Neural crest cell (in vitro differentiated cells): Measurements from ENCODE around the gene TYW3. TPM values are rescaled to one million over a fixed set of nuclear protein-coding genes. Genes with fewer than 3 reads are reported as not detected.
"Not testable (repeated sequence)": the region's sequence is repeated elsewhere in the genome, so short reads cannot be mapped to it uniquely, and the experiment has no call there.

ENCODE experiments used
- DNase-seq: peaks from one replicate; pipeline ENCODE4 v3.0.0; 2021; ENCODE audit warnings: low read depth, mixed read lengths, low spot score
- H3K27ac Mint-ChIP-seq: one replicate; pipeline ENCODE4 v1.8.0; 2021; ENCODE audit warnings: mild to moderate bottlenecking, mixed read lengths; ENCODE audit not compliant: unreplicated experiment
- H3K27me3 Mint-ChIP-seq: 2 replicates; pipeline ENCODE4 v1.8.0; 2021; ENCODE audit warnings: low read depth, mild to moderate bottlenecking, mixed read lengths
- H3K36me3 Mint-ChIP-seq: 2 replicates; pipeline ENCODE4 v1.8.0; 2021; ENCODE audit warnings: low read depth, mild to moderate bottlenecking, mixed read lengths
- H3K4me1 Mint-ChIP-seq: 2 replicates; pipeline ENCODE4 v1.8.0; 2021; ENCODE audit warnings: mixed read lengths
- H3K4me3 Mint-ChIP-seq: one replicate; pipeline ENCODE4 v1.8.0; 2021; ENCODE audit warnings: mild to moderate bottlenecking, mixed read lengths
- H3K9me3 Mint-ChIP-seq: 2 replicates; pipeline ENCODE4 v1.8.0; 2021; ENCODE audit warnings: mixed read lengths
- total RNA-seq: library from RNA; stranded (reverse); gene quantifications from 2 replicates; pipeline ENCODE4 v1.2.1, GENCODE V29; 2021
- TF ChIP-seq, protein P1 (sequence below): fragments of 200-600 bp; sonication (generic); conservative IDR thresholded peaks from 2 replicates; pipeline ENCODE4 v1.5.0; 2021; ENCODE audit warnings: antibody characterized with exemption, mild to moderate bottlenecking

The TYW3 gene
- total RNA-seq, 1 donor from 2014 or later, result 6.8 TPM

DNA sequence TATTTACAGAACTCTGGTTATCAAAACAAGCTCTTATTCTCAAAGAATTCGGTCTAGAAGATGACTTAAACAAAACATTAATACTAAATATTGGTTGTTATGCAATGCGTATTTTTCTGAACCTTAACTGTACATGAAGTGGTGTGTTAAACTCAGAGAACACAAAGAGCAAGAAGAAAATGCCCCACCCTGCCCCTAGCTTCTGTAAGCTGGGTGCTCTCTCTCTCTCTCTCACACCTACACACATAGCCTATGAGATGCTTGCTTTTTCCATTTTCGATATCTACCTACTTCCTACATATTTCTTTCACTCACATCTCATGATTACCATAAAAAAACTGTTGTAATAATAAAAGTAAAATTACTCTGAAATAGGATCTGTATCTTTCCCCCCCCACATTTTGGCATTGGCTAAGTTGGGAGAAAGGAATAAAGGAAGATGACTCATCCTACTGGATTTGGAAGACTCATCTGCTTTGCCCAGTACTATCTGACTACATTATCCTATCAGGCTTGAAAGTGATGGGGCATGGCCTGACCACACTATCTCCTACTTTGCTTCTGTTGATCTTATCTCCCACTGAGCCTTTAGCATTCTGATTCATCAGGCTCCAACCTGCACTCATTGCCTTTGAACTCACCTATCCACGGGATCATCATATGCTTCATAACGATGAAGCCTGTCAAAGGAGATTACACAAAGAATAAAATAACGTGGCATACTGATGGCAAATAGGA lies 3.0 kb upstream of the TYW3 start:
- H3K27ac Mint-ChIP-seq, result no peak overlapping the region
- no peak overlapping the region for H3K4me3 Mint-ChIP-seq
- peaks cover 10% of the 10 kb centered on the region for H3K9me3 Mint-ChIP-seq
- peaks cover 12% of the 10 kb centered on the region for H3K4me1 Mint-ChIP-seq
- H3K27me3 Mint-ChIP-seq, result no peaks in the 10 kb centered on the region
- peaks cover 17% of the 10 kb centered on the region for H3K36me3 Mint-ChIP-seq
- no peak for DNase-seq
- TF ChIP-seq, protein P1, sequence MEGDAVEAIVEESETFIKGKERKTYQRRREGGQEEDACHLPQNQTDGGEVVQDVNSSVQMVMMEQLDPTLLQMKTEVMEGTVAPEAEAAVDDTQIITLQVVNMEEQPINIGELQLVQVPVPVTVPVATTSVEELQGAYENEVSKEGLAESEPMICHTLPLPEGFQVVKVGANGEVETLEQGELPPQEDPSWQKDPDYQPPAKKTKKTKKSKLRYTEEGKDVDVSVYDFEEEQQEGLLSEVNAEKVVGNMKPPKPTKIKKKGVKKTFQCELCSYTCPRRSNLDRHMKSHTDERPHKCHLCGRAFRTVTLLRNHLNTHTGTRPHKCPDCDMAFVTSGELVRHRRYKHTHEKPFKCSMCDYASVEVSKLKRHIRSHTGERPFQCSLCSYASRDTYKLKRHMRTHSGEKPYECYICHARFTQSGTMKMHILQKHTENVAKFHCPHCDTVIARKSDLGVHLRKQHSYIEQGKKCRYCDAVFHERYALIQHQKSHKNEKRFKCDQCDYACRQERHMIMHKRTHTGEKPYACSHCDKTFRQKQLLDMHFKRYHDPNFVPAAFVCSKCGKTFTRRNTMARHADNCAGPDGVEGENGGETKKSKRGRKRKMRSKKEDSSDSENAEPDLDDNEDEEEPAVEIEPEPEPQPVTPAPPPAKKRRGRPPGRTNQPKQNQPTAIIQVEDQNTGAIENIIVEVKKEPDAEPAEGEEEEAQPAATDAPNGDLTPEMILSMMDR, result no peak

DNA sequence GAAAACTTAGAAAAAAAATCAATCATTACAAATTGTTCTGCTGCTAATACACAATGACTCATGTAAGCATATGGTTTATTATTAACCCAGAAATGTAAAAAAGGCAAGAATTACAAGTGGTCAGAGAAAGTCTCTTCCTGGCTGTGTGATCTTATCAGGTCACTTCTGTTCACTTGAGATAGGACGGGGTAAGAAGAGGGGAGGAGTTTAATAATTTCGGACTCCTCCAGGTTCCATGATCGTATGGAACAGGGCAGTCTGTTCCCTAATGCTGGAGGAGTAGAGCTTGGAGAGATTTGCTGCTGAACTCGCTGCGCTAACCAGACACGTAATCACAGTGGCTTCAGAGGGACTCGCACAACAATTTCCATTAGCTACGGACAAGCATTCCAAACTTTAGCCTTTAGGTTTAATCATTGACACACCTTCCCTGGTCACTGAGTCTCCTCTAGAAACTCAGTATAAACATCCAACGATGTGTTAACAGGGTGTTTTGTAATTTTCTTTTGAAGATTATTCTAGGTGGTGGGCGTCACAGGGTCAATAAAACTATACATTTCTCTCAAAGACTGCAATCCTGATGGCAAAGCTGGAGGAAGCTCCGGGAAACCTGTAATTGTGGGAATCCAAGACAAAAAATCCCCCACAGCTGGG lies 1.4 kb upstream of the TYW3 start:
- no peaks in the 10 kb centered on the region for H3K27me3 Mint-ChIP-seq
- DNase-seq, result no peak
- H3K36me3 Mint-ChIP-seq, result peaks cover 14% of the 10 kb centered on the region
- H3K9me3 Mint-ChIP-seq, result peaks cover 9% of the 10 kb centered on the region
- TF ChIP-seq, protein P1, result no peak
- H3K4me3 Mint-ChIP-seq, result peak overlapping the region; percentile 1
- peaks cover 14% of the 10 kb centered on the region for H3K4me1 Mint-ChIP-seq
- H3K27ac Mint-ChIP-seq, result no peak overlapping the region

DNA sequence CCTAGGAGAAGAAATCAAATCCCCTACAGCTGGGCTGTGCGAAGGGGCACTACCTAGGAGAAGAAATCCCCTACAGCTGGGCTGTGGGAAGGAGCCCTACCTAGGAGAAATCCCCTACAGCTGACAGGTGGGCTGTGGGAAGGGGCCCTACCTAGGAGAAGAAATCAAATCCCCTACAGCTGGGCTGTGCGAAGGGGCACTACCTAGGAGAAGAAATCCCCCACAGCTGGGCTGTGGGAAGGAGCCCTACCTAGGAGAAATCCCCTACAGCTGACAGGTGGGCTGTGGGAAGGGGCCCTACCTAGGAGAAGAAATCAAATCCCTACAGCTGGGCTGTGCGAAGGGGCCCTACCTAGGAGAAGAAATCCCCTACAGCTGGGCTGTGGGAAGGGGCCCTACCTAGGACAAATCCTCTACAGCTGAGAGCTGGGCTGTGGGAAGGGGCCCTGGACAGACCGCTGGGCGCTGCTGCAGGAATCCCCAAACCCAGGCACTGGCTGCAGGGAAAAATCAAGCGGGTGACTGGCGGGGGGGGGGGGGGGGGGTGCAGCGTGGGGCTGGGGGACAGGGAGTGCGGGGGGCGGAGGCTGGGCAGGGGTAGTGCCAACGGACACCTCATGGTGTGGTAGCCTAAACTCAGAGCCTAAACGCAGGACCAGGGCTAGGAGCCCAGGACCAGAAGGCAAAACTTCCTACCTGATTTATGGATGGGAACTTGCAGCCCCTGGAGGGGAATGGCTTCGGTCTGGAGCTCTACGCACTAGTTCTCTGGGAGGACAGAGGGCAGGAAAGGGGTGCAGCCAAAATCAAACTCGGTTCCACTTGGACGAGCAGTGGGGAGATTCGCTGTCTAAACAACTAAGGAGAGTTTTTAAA lies 643 bp upstream of the TYW3 start:
- Mint-ChIP-seq H3K4me3 (peak overlapping the region; percentile 94), H3K4me1 (peaks cover 14% of the 10 kb centered on the region)
- DNase-seq, H3K36me3 Mint-ChIP-seq, H3K27ac Mint-ChIP-seq, H3K27me3 Mint-ChIP-seq, H3K9me3 Mint-ChIP-seq: not testable (repeated sequence)

DNA sequence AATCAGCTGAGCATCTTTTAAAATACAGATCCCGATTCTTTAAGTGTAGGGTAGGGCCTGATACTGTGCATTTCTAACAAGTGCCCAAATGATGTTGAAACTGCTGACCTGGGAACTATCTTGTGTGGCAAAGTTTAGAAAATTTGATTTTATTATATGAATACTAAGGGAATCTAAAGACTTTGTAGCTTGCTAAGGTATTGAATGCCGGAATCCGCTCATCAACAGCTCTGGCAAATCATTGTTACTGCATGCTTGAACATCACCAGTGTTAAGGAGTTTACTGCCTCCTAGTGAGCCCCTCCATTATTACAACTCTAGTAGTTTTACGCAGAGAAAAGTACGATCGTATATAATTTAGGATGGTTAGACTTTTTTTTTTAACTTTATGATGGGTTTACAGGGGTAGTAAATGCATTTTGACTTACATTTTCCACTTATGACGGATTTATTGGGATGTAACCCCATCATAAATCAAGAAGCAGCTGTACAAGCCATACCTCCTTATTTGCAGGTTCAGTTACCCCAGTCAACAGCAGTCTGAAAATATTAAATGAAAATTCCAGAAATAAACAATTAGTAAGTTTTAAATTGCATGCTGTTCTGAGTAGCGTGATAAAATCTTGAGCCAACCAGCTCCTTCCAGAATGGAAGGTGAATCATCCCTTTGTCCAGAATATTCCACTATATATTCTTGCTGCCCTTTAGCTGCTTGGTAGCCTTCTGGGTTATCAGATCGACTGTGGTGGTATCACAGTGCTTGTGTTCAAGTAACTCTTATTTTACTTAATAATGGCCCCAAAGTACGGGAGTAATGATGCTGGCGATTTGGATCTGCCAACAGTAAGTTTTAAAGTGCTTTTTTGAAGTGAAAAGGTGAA lies 892 bp downstream of the TYW3 start:
- H3K27me3 Mint-ChIP-seq, result no peaks in the 10 kb centered on the region
- TF ChIP-seq, protein P1, result peak; percentile 66
- H3K9me3 Mint-ChIP-seq, result no peaks in the 10 kb centered on the region

DNA sequence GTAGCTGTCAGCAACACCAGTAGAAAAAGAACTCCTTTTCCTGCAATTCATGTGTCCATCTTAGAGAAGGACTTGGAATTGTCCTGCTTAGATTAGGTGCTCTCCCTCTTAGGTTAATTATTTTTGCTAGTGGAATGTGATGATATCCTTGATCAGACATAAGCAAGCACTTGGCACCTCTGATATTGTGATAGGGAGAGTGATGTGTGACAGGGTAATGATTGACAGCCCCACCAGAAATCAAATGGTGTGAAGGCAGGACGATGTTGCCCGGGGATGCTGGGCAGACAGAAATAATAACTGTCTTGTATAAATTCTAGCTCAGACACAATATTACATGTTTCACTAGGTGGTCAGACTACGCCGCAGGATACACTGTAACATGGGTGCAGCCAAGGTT lies 4.4 kb downstream of the TYW3 start:
- Mint-ChIP-seq H3K4me3 (no peak overlapping the region), H3K9me3 (peaks cover 11% of the 10 kb centered on the region), H3K27me3 (no peaks in the 10 kb centered on the region), H3K4me1 (peaks cover 14% of the 10 kb centered on the region), H3K27ac (no peak overlapping the region), H3K36me3 (peaks cover 25% of the 10 kb centered on the region)
- DNase-seq, result no peak
- TF ChIP-seq, protein P1, result no peak

More for the DNA sequence above, 892 bp downstream of the TYW3 start:
- peak; percentile 12 for DNase-seq
- Mint-ChIP-seq H3K36me3 (peaks cover 2% of the 10 kb centered on the region), H3K27ac (peak overlapping the region; percentile 98), H3K4me3 (peak overlapping the region; percentile 94), H3K4me1 (peaks cover 14% of the 10 kb centered on the region)

DNA sequence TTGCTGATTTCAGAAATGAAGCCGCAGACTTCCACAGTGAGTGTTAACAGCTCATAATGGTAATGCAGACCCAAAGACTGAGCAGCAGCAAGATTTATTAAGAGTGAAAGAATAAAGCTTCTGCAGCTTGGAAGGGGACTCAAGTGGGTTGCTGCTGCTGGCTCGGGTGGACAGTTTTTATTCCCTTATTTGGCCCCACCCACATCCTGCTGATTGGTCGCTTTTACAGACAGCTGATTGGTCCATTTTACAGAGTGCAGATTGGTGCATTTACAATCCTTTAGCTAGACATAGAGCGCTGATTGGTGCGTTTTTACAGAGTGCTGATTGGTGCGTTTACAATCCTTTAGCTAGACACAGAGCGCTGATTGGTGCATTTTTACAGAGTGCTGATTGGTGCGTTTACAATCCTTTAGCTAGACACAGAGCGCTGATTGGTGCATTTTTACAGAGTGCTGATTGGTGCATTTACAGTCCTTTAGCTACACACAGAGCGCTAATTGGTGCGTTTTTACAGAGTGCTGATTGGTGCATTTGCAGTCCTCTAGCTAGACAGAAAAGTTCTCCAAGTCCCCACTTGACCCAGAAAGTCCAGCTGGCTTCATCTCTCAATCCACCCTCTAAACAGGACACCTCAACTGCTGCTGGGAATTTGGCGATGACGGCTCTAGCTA lies 7.5 kb downstream of the TYW3 start:
- H3K27me3 Mint-ChIP-seq, DNase-seq, H3K27ac Mint-ChIP-seq, H3K4me3 Mint-ChIP-seq, H3K4me1 Mint-ChIP-seq: not testable (repeated sequence)
- Mint-ChIP-seq H3K36me3 (peaks cover 40% of the 10 kb centered on the region), H3K9me3 (peaks cover 19% of the 10 kb centered on the region)

DNA sequence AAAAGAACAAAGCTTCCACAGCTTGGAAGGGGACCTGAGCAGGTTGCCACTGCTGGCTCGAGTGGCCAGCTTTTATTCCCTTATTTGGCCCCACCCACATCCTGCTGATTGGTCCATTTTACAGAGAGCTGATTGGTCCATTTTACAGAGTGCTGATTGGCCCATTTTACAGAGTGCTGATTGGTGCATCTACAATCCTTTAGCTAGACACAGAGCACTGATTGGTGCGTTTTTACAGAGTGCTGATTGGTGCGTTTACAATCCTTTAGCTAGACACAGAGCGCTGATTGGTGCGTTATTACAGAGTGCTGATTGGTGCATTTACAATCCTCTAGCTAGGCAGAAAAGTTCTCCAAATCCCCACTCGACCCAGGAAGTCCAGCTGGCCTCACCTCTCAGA lies 12.3 kb downstream of the TYW3 start:
- DNase-seq, H3K27me3 Mint-ChIP-seq, H3K4me3 Mint-ChIP-seq, H3K27ac Mint-ChIP-seq, H3K4me1 Mint-ChIP-seq: not testable (repeated sequence)
- Mint-ChIP-seq H3K9me3 (peaks cover 21% of the 10 kb centered on the region), H3K36me3 (peaks cover 35% of the 10 kb centered on the region)
